Neural crest cell (in vitro differentiated cells): ENCODE measurements around the gene BANF1. TPM values are rescaled to one million over a fixed set of nuclear protein-coding genes. Genes with fewer than 3 reads are reported as not detected.

Source experiments
- DNase-seq: peaks from one replicate; pipeline ENCODE4 v3.0.0; 2021; ENCODE audit warnings: low read depth, mixed read lengths, low spot score
- H3K27ac Mint-ChIP-seq: one replicate; pipeline ENCODE4 v1.8.0; 2021; ENCODE audit warnings: mild to moderate bottlenecking, mixed read lengths; ENCODE audit not compliant: unreplicated experiment
- H3K27me3 Mint-ChIP-seq: 2 replicates; pipeline ENCODE4 v1.8.0; 2021; ENCODE audit warnings: low read depth, mild to moderate bottlenecking, mixed read lengths
- H3K36me3 Mint-ChIP-seq: 2 replicates; pipeline ENCODE4 v1.8.0; 2021; ENCODE audit warnings: low read depth, mild to moderate bottlenecking, mixed read lengths
- H3K4me1 Mint-ChIP-seq: 2 replicates; pipeline ENCODE4 v1.8.0; 2021; ENCODE audit warnings: mixed read lengths
- H3K4me3 Mint-ChIP-seq: one replicate; pipeline ENCODE4 v1.8.0; 2021; ENCODE audit warnings: mild to moderate bottlenecking, mixed read lengths
- H3K9me3 Mint-ChIP-seq: 2 replicates; pipeline ENCODE4 v1.8.0; 2021; ENCODE audit warnings: mixed read lengths
- CTCF ChIP-seq: fragments of 200-600 bp; sonication (generic); conservative IDR thresholded peaks from 2 replicates; pipeline ENCODE4 v1.5.0; 2021; ENCODE audit warnings: antibody characterized with exemption, mild to moderate bottlenecking
- total RNA-seq: library from RNA; stranded (reverse); gene quantifications from 2 replicates; pipeline ENCODE4 v1.2.1, GENCODE V29; 2021

Gene BANF1
- total RNA-seq, 1 donor from 2014 or later, result 348 TPM

GRCh38 chr11:65960824-65961266 lies 41.5 kb upstream of the BANF1 start:
- Mint-ChIP-seq H3K36me3 (peaks cover 1% of the 10 kb centered on the region), H3K4me3 (peak overlapping the region; percentile 95), H3K27me3 (no peaks in the 10 kb centered on the region), H3K27ac (peak overlapping the region; percentile 96), H3K9me3 (no peaks in the 10 kb centered on the region), H3K4me1 (peaks cover 22% of the 10 kb centered on the region)
- TF ChIP-seq CTCF, result no peak
- no peak for DNase-seq

- H3K27me3 Mint-ChIP-seq, result no peaks in the 10 kb centered on the region
- TF ChIP-seq CTCF, result no peak
These were observed 40.8 kb upstream of the BANF1 start, which contains the start of gene SART1 for GRCh38 chr11:65961267-65962140. Gene SART1, plus strand, starts transcription at chr11:65961734. Its CDS starts 47 bp downstream, at chr11:65961781.

GRCh38 chr11:65962141-65962564 lies 40.1 kb upstream of the BANF1 start:
- Mint-ChIP-seq H3K36me3 (peaks cover 3% of the 10 kb centered on the region), H3K9me3 (no peaks in the 10 kb centered on the region), H3K27me3 (no peaks in the 10 kb centered on the region), H3K27ac (no peak overlapping the region), H3K4me1 (peaks cover 22% of the 10 kb centered on the region), H3K4me3 (peak overlapping the region; percentile 95)
- no peak for TF ChIP-seq CTCF
- no peak for DNase-seq

More at GRCh38 chr11:65961267-65962140, 40.8 kb upstream of the BANF1 start, which contains the start of gene SART1:
- DNase-seq, result peak; percentile 92
- Mint-ChIP-seq H3K27ac (peak within 1 kb of the TSS; percentile 96), H3K4me1 (peaks cover 22% of the 10 kb centered on the region), H3K9me3 (no peaks in the 10 kb centered on the region), H3K36me3 (peaks cover 3% of the 10 kb centered on the region), H3K4me3 (peak within 1 kb of the TSS; percentile 95)

- Mint-ChIP-seq H3K27me3 (no peaks in the 10 kb centered on the region), H3K36me3 (peaks cover 11% of the 10 kb centered on the region), H3K4me3 (no peak overlapping the region), H3K27ac (no peak overlapping the region), H3K9me3 (no peaks in the 10 kb centered on the region), H3K4me1 (peaks cover 22% of the 10 kb centered on the region)
- no peak for DNase-seq
- TF ChIP-seq CTCF, result no peak
These were observed 37.4 kb upstream of the BANF1 start for GRCh38 chr11:65964906-65965305.

- H3K36me3 Mint-ChIP-seq, result peaks cover 17% of the 10 kb centered on the region
- peaks cover 24% of the 10 kb centered on the region for H3K4me1 Mint-ChIP-seq
- peak overlapping the region; percentile 25 for H3K4me3 Mint-ChIP-seq
These were observed 36.1 kb upstream of the BANF1 start for GRCh38 chr11:65965986-65966762.

More at GRCh38 chr11:65965986-65966762, 36.1 kb upstream of the BANF1 start:
- Mint-ChIP-seq H3K27me3 (no peaks in the 10 kb centered on the region), H3K27ac (no peak overlapping the region), H3K9me3 (no peaks in the 10 kb centered on the region)
- no peak for TF ChIP-seq CTCF
- no peak for DNase-seq
